ENCODE results near the gene SFN.

GRCh38 chr1:26856181-26856580, 6.8 kb upstream of the SFN start:
- TF ChIP-seq, protein P1, sequence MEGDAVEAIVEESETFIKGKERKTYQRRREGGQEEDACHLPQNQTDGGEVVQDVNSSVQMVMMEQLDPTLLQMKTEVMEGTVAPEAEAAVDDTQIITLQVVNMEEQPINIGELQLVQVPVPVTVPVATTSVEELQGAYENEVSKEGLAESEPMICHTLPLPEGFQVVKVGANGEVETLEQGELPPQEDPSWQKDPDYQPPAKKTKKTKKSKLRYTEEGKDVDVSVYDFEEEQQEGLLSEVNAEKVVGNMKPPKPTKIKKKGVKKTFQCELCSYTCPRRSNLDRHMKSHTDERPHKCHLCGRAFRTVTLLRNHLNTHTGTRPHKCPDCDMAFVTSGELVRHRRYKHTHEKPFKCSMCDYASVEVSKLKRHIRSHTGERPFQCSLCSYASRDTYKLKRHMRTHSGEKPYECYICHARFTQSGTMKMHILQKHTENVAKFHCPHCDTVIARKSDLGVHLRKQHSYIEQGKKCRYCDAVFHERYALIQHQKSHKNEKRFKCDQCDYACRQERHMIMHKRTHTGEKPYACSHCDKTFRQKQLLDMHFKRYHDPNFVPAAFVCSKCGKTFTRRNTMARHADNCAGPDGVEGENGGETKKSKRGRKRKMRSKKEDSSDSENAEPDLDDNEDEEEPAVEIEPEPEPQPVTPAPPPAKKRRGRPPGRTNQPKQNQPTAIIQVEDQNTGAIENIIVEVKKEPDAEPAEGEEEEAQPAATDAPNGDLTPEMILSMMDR (IDR thresholded peaks at IDR 0.05) = no peak
- TF ChIP-seq RFX5 (IDR thresholded peaks at IDR 0.05) (no peak), USF2 (IDR thresholded peaks at IDR 0.05) (no peak), BHLHE40 (IDR thresholded peaks at IDR 0.05; ENCODE audit: low read depth, low read length) (no peak), MYC (IDR thresholded peaks at IDR 0.05; ENCODE audit: borderline replicate concordance, low read length) (no peak), POLR2A (IDR thresholded peaks at IDR 0.05; ENCODE audit: low read length) (no peak), KDM1A (IDR thresholded peaks at IDR 0.05; ENCODE audit: low read depth) (no peak), CHD2 (IDR thresholded peaks at IDR 0.05; ENCODE audit: low read length, partially characterized antibody) (no peak), POLR2AphosphoS2 (conservative IDR thresholded peaks at IDR 0.05; ENCODE audit: low read length) (no peak), NPAS2 (CRISPR knock-in tag; IDR thresholded peaks at IDR 0.05; ENCODE audit: borderline replicate concordance) (no peak), SMC3 (IDR thresholded peaks at IDR 0.05) (no peak)
- TF ChIP-seq, protein P2, sequence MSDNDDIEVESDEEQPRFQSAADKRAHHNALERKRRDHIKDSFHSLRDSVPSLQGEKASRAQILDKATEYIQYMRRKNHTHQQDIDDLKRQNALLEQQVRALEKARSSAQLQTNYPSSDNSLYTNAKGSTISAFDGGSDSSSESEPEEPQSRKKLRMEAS (IDR thresholded peaks at IDR 0.05) = no peak
- TF ChIP-seq, protein P3, sequence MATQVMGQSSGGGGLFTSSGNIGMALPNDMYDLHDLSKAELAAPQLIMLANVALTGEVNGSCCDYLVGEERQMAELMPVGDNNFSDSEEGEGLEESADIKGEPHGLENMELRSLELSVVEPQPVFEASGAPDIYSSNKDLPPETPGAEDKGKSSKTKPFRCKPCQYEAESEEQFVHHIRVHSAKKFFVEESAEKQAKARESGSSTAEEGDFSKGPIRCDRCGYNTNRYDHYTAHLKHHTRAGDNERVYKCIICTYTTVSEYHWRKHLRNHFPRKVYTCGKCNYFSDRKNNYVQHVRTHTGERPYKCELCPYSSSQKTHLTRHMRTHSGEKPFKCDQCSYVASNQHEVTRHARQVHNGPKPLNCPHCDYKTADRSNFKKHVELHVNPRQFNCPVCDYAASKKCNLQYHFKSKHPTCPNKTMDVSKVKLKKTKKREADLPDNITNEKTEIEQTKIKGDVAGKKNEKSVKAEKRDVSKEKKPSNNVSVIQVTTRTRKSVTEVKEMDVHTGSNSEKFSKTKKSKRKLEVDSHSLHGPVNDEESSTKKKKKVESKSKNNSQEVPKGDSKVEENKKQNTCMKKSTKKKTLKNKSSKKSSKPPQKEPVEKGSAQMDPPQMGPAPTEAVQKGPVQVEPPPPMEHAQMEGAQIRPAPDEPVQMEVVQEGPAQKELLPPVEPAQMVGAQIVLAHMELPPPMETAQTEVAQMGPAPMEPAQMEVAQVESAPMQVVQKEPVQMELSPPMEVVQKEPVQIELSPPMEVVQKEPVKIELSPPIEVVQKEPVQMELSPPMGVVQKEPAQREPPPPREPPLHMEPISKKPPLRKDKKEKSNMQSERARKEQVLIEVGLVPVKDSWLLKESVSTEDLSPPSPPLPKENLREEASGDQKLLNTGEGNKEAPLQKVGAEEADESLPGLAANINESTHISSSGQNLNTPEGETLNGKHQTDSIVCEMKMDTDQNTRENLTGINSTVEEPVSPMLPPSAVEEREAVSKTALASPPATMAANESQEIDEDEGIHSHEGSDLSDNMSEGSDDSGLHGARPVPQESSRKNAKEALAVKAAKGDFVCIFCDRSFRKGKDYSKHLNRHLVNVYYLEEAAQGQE (IDR thresholded peaks at IDR 0.05) = no peak
